Suprapubic skin (tissue), 4 donors: Measurements from ENCODE around the gene TMEM184B.

Experiments used
- CTCF ChIP-seq, 2 donors: fragments of 200-600 bp in 1 of 2; fragments of 450-650 bp in 1 of 2; sonication (generic) in 1 of 2; IDR thresholded peaks; one replicate each; pipeline ENCODE4 v1.5.1; 2016 to 2019; ENCODE audit warnings: antibody characterized with exemption in 2 of 2, mild to moderate bottlenecking in 1 of 2, moderate library complexity in 1 of 2
- EP300 ChIP-seq: sonication (generic); formaldehyde crosslinking; IDR thresholded peaks from one replicate; pipeline ENCODE4 v1.6.1; 2017; ENCODE audit warnings: antibody characterized with exemption
- POLR2AphosphoS5 ChIP-seq, 3 donors: sonication (generic); formaldehyde crosslinking; IDR thresholded peaks; one replicate each; pipeline ENCODE4 v1.6.1; 2017; ENCODE audit warnings: antibody characterized with exemption in 3 of 3

GRCh38 chr22:38299770-38300102 is 26.9 kb upstream of the TMEM184B start:
- no peak for TF ChIP-seq CTCF (IDR thresholded peaks at IDR 0.05)
- no peak for TF ChIP-seq POLR2AphosphoS5 (IDR thresholded peaks at IDR 0.05)
- TF ChIP-seq EP300: no peak
